ENCODE results near the gene LRCH3.

The LRCH3 gene

GRCh38 chr3:197794115-197794514, 3.1 kb downstream of the LRCH3 start:
- no peak for DNase-seq

- DNase-seq: no peak
Measured at GRCh38 chr3:197795200-197795599, 4.1 kb downstream of the LRCH3 start.

GRCh38 chr3:197796087-197796486, 5.0 kb downstream of the LRCH3 start:
- DNase-seq: no peak

GRCh38 chr3:197798863-197799262, 7.8 kb downstream of the LRCH3 start:
- DNase-seq: no peak

GRCh38 chr3:197800379-197800778, 9.3 kb downstream of the LRCH3 start:
- DNase-seq: no peak

- DNase-seq: no peak
Measured at GRCh38 chr3:197801891-197802778, 11.1 kb downstream of the LRCH3 start.

GRCh38 chr3:197802779-197803459, 11.9 kb downstream of the LRCH3 start:
- DNase-seq: no peak

GRCh38 chr3:197804511-197804910, 13.5 kb downstream of the LRCH3 start:
- no peak for DNase-seq

- no peak for DNase-seq
Measured at GRCh38 chr3:197807969-197808587, 17.0 kb downstream of the LRCH3 start.

- DNase-seq: no peak
Measured at GRCh38 chr3:197809356-197810020, 18.4 kb downstream of the LRCH3 start.

GRCh38 chr3:197810901-197811300, 19.8 kb downstream of the LRCH3 start:
- no peak for DNase-seq

GRCh38 chr3:197811343-197811742, 20.3 kb downstream of the LRCH3 start:
- DNase-seq: no peak

- no peak for DNase-seq
Measured at GRCh38 chr3:197814372-197814771, 23.3 kb downstream of the LRCH3 start.

- DNase-seq: no peak
Measured at GRCh38 chr3:197820550-197821335, 29.7 kb downstream of the LRCH3 start.

- no peak for DNase-seq
Measured at GRCh38 chr3:197829397-197830045, 38.5 kb downstream of the LRCH3 start.

- DNase-seq: no peak
Measured at GRCh38 chr3:197830308-197830966, 39.4 kb downstream of the LRCH3 start.

GRCh38 chr3:197830967-197831313, 39.9 kb downstream of the LRCH3 start:
- DNase-seq: no peak

GRCh38 chr3:197833930-197834715, 43.1 kb downstream of the LRCH3 start:
- no peak for DNase-seq

GRCh38 chr3:197835509-197835908, 44.5 kb downstream of the LRCH3 start:
- no peak for DNase-seq

- no peak for DNase-seq
Measured at GRCh38 chr3:197836244-197836643, 45.2 kb downstream of the LRCH3 start.

- DNase-seq: no peak
Measured at GRCh38 chr3:197837282-197837681, 46.2 kb downstream of the LRCH3 start.
